ENCODE results near the gene AXIN1. TPM values are rescaled to one million over a fixed set of nuclear protein-coding genes. Genes with fewer than 3 reads are reported as not detected.

AXIN1 gene
- total and polyA plus RNA-seq, 8 donors: 8.0 to 13.6 (median 10.8) TPM

- DNase-seq (no peak), FAIRE-seq (no peak), ATAC-seq (no peak)
- Histone ChIP-seq H3K4me1 (no peaks in the 10 kb centered on the region), H3K9me3 (no peaks in the 10 kb centered on the region), H3K27me3 (no peaks in the 10 kb centered on the region), H3K27ac (no peak overlapping the region), H3K4me3 (no peak overlapping the region), H3K36me3 (peaks cover 0 to 6% (median 5%) of the 10 kb centered on the region in 3 donors)
- TF ChIP-seq CTCF (IDR thresholded peaks at IDR 0.05): no peak
- intact Hi-C loops (cut with DNase I): no loop called here
- WGBS, 2 donors: 82 to 85% methylated on average over 19 of the region's 19 CpGs
Observed at GRCh38 chr16:305916-306626, 46.5 kb downstream of the AXIN1 start.

- no peak for ATAC-seq
- Histone ChIP-seq H3K36me3 (peaks cover 0 to 6% (median 0%) of the 10 kb centered on the region in 3 donors), H3K27ac (no peak overlapping the region), H3K4me3 (no peak overlapping the region), H3K27me3 (no peaks in the 10 kb centered on the region), H3K9me3 (no peaks in the 10 kb centered on the region), H3K4me1 (no peaks in the 10 kb centered on the region)
- 92 to 94% methylated on average over 42 to 43 of the region's 43 CpGs for WGBS, 2 donors
- no peak for TF ChIP-seq CTCF (IDR thresholded peaks at IDR 0.05)
- intact Hi-C loops (cut with DNase I): no loop called here
- no peak for FAIRE-seq
- DNase-seq: no peak
Observed at GRCh38 chr16:303760-304505, 48.6 kb downstream of the AXIN1 start.

GRCh38 chr16:301950-302349, 50.6 kb downstream of the AXIN1 start:
- WGBS, 2 donors: 96 to 97% methylated on average over 13 of the region's 13 CpGs
- no peaks in the 10 kb centered on the region for H3K4me1 ChIP-seq

GRCh38 chr16:301235-301634, 51.3 kb downstream of the AXIN1 start:
- 95 to 96% methylated on average over 6 of the region's 6 CpGs for WGBS, 2 donors
- no peak for ATAC-seq
- no peak for TF ChIP-seq CTCF (IDR thresholded peaks at IDR 0.05)
- Histone ChIP-seq H3K4me1 (no peaks in the 10 kb centered on the region), H3K27ac (no peak overlapping the region), H3K9me3 (no peaks in the 10 kb centered on the region), H3K36me3 (peaks cover 0 to 6% (median 0%) of the 10 kb centered on the region in 3 donors), H3K4me3 (no peak overlapping the region), H3K27me3 (no peaks in the 10 kb centered on the region)
- intact Hi-C loops (cut with DNase I): no loop called here
- no peak for DNase-seq
- no peak for FAIRE-seq

More at GRCh38 chr16:301950-302349, 50.6 kb downstream of the AXIN1 start:
- no peak for TF ChIP-seq CTCF (IDR thresholded peaks at IDR 0.05)
- Histone ChIP-seq H3K27ac (no peak overlapping the region), H3K27me3 (no peaks in the 10 kb centered on the region), H3K36me3 (peaks cover 0 to 6% (median 0%) of the 10 kb centered on the region in 3 donors), H3K9me3 (no peaks in the 10 kb centered on the region), H3K4me3 (no peak overlapping the region)
- FAIRE-seq (no peak), ATAC-seq (no peak), DNase-seq (no peak)
- intact Hi-C loops (cut with DNase I): no loop called here

- ATAC-seq (no peak), FAIRE-seq (no peak), DNase-seq (peak in 2 of 6 donors; percentile 49 to 75)
- Histone ChIP-seq H3K36me3 (peaks cover 0 to 6% (median 0%) of the 10 kb centered on the region in 3 donors), H3K4me1 (no peaks in the 10 kb centered on the region), H3K27me3 (no peaks in the 10 kb centered on the region), H3K4me3 (no peak overlapping the region), H3K9me3 (no peaks in the 10 kb centered on the region), H3K27ac (no peak overlapping the region)
- intact Hi-C loops (cut with DNase I): no loop called here
- 92 to 94% methylated on average over 31 to 32 of the region's 32 CpGs for WGBS, 2 donors
- TF ChIP-seq CTCF (IDR thresholded peaks at IDR 0.05): no peak
Observed at GRCh38 chr16:297832-298231, 54.7 kb downstream of the AXIN1 start.

Data from pancreas (tissue), 10 donors.